ENCODE results near the gene ATXN10. TPM values are rescaled to one million over a fixed set of nuclear protein-coding genes. Genes with fewer than 3 reads are reported as not detected.

Gene ATXN10
- total RNA-seq, 1 experiment from 2014 or later = 303 TPM

- Histone ChIP-seq H3K4me2 (no peak overlapping the region), H4K20me1 (ENCODE audit: insufficient read depth) (no peaks in the 10 kb centered on the region; the same call in 1 of the 2 replicates), H2AFZ (no peak overlapping the region), H3K4me3 (no peak overlapping the region), H3K27me3 (ENCODE audit: insufficient read depth, low read depth) (no peaks in the 10 kb centered on the region), H3F3A (ENCODE audit: insufficient read depth, low read depth) (no peaks in the 10 kb centered on the region; the same call in 1 of the 2 replicates), H3K9me2 (ENCODE audit: insufficient read depth) (no peaks in the 10 kb centered on the region), H3K9me3 (ENCODE audit: insufficient read depth, low read depth) (no peaks in the 10 kb centered on the region), H3K4me1 (replicated peaks; ENCODE audit: insufficient read depth) (no peaks in the 10 kb centered on the region), H3K27ac (no peak overlapping the region), H3K79me2 (ENCODE audit: low read depth) (peaks cover 42% of the 10 kb centered on the region), H3K36me3 (ENCODE audit: low read depth) (peaks cover 23% of the 10 kb centered on the region; the same call in 1 of the 2 replicates)
- ChIA-PET POLR2A (ENCODE audit: unreplicated experiment) (interaction anchor here (0.6 kb wide), 1 partner anchor 86 kb away, joined by 4 read pairs; the partner anchor contains the start of gene ATXN10), CTCF (no interaction called here)
- TF ChIP-seq CTCF (conservative IDR thresholded peaks at IDR 0.05) = no peak
- TF ChIP-seq EZH2 (IDR thresholded peaks at IDR 0.05; ENCODE audit: low read depth) = no peak
- no TSS peak for BruUV-seq (replicated peaks)
- no peak for DNase-seq
- intact Hi-C loops (cut with micrococcal nuclease; ENCODE audit: unreplicated experiment) = no loop called here
These were observed 86.3 kb downstream of the ATXN10 start for GRCh38 chr22:45757936-45758335.

DNA sequence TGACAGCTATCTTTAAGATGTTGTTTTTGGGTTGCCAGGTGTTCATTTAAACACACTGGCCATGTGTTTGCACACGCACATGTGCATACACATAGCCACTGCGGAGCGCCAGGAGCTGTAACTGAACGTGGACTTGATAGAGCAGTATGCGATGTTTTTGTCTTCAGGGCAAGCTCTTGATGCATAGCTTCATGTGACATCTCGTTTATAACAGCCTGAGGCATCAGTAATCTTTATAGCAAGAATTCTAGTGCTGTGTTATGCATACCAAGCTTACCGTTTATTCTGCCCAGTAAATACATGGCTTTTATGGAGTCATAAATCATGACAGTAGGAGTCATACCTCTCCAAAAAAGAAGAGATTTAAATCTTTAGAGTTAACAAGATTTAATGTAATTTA, 87.0 kb downstream of the ATXN10 start:
- CTCF ChIA-PET = no interaction called here
- POLR2A ChIA-PET (ENCODE audit: unreplicated experiment) = no interaction called here
- Histone ChIP-seq H3K9me2 (ENCODE audit: insufficient read depth) (no peaks in the 10 kb centered on the region), H3K36me3 (ENCODE audit: low read depth) (peaks cover 23% of the 10 kb centered on the region; the same call in 1 of the 2 replicates), H2AFZ (no peak overlapping the region), H4K20me1 (ENCODE audit: insufficient read depth) (no peaks in the 10 kb centered on the region), H3K4me3 (no peak overlapping the region), H3K27ac (no peak overlapping the region), H3K4me1 (replicated peaks; ENCODE audit: insufficient read depth) (no peaks in the 10 kb centered on the region), H3K27me3 (ENCODE audit: insufficient read depth, low read depth) (no peaks in the 10 kb centered on the region), H3F3A (ENCODE audit: insufficient read depth, low read depth) (no peaks in the 10 kb centered on the region; the same call in 1 of the 2 replicates), H3K79me2 (ENCODE audit: low read depth) (peaks cover 40% of the 10 kb centered on the region), H3K4me2 (no peak overlapping the region), H3K9me3 (ENCODE audit: insufficient read depth, low read depth) (no peaks in the 10 kb centered on the region)
- TF ChIP-seq EZH2 (IDR thresholded peaks at IDR 0.05; ENCODE audit: low read depth) = no peak
- no peak for TF ChIP-seq CTCF (conservative IDR thresholded peaks at IDR 0.05)
- intact Hi-C loops (cut with micrococcal nuclease; ENCODE audit: unreplicated experiment) = no loop called here
- BruUV-seq (replicated peaks) = no TSS peak
- no peak for DNase-seq

DNA sequence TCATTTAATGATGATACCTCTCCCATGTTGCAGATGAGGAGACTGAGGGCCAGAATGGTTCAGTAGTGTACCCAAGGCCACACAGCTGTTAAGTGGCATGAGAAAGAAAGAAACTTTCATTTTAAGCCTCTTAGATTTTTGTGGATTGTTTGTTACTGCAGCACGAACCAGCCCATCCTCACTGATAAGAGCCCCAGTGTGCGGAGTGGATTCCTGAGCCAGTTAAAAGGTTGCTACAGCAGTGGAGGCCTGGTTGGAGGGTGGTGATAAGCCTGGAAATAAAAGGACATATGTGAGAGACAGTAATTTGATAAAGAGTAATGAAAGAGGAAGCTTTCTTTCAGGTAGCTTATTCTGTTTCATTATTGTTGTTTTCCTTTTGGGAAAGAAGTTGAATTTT, 89.0 kb downstream of the ATXN10 start:
- no peak for DNase-seq
- Histone ChIP-seq H3K27ac (no peak overlapping the region), H3K27me3 (ENCODE audit: insufficient read depth, low read depth) (no peaks in the 10 kb centered on the region), H3K9me2 (ENCODE audit: insufficient read depth) (no peaks in the 10 kb centered on the region), H3K4me1 (replicated peaks; ENCODE audit: insufficient read depth) (no peaks in the 10 kb centered on the region), H3K9me3 (ENCODE audit: insufficient read depth, low read depth) (no peaks in the 10 kb centered on the region), H3F3A (ENCODE audit: insufficient read depth, low read depth) (no peaks in the 10 kb centered on the region), H2AFZ (no peak overlapping the region), H3K36me3 (ENCODE audit: low read depth) (peaks cover 35% of the 10 kb centered on the region), H4K20me1 (ENCODE audit: insufficient read depth) (no peaks in the 10 kb centered on the region), H3K79me2 (ENCODE audit: low read depth) (peaks cover 39% of the 10 kb centered on the region), H3K4me2 (no peak overlapping the region), H3K4me3 (no peak overlapping the region)
- BruUV-seq (replicated peaks) = no TSS peak
- TF ChIP-seq CTCF (conservative IDR thresholded peaks at IDR 0.05) (no peak), EZH2 (IDR thresholded peaks at IDR 0.05; ENCODE audit: low read depth) (no peak)
- ChIA-PET POLR2A (ENCODE audit: unreplicated experiment) (interaction anchor here (0.7 kb wide), 1 partner anchor 82 kb away, joined by 3 read pairs; no protein-coding TSS in a partner anchor), CTCF (no interaction called here)
- intact Hi-C loops (cut with micrococcal nuclease; ENCODE audit: unreplicated experiment) = no loop called here

All from PC-9 (cell line).